ENCODE measurements around the gene DYRK1A. TPM values are rescaled to one million over a fixed set of nuclear protein-coding genes. Genes with fewer than 3 reads are reported as not detected.

Gene DYRK1A
- total RNA-seq (78.0 TPM), polyA plus RNA-seq (ENCODE audit: insufficient read depth, low read depth, low replicate concordance) (14.5 TPM)
- long read RNA-seq, donor 1, full-length matches to known transcripts = 3 of 3 reads
- long read RNA-seq, donor 1, partial matches to known transcripts = 0 of 3 reads
- long read RNA-seq, donor 1, other reads (novel, unspliced or antisense) = 0 of 3 reads
- long read RNA-seq, donor 2, full-length matches to known transcripts = 6 of 6 reads
- long read RNA-seq, donor 2, partial matches to known transcripts = 0 of 6 reads
- long read RNA-seq, donor 2, other reads (novel, unspliced or antisense) = 0 of 6 reads
- long read RNA-seq, donor 3, full-length matches to known transcripts = 4 of 4 reads
- long read RNA-seq, donor 3, partial matches to known transcripts = 0 of 4 reads
- long read RNA-seq, donor 3, other reads (novel, unspliced or antisense) = 0 of 4 reads
- long read RNA-seq, donor 4, full-length matches to known transcripts = 12 of 26 reads
- long read RNA-seq, donor 4, partial matches to known transcripts = 14 of 26 reads
- long read RNA-seq, donor 4, other reads (novel, unspliced or antisense) = 0 of 26 reads
- long read RNA-seq, donor 5, partial matches to known transcripts = 0 of 1 reads
- long read RNA-seq, donor 5, other reads (novel, unspliced or antisense) = 0 of 1 reads
- long read RNA-seq, donor 6 = 0 reads
- long read RNA-seq, donor 7, partial matches to known transcripts = 0 of 11 reads
- long read RNA-seq, donor 7, other reads (novel, unspliced or antisense) = 11 of 11 reads
- long read RNA-seq, donor 8, full-length matches to known transcripts = 4 of 4 reads
- long read RNA-seq, donor 8, partial matches to known transcripts = 0 of 4 reads
- long read RNA-seq, donor 8, other reads (novel, unspliced or antisense) = 0 of 4 reads
- long read RNA-seq, donor 9, full-length matches to known transcripts = 2 of 2 reads
- long read RNA-seq, donor 9, partial matches to known transcripts = 0 of 2 reads
- long read RNA-seq, donor 9, other reads (novel, unspliced or antisense) = 0 of 2 reads
- long read RNA-seq, donor 10, full-length matches to known transcripts = 7 of 7 reads
- long read RNA-seq, donor 10, partial matches to known transcripts = 0 of 7 reads
- long read RNA-seq, donor 10, other reads (novel, unspliced or antisense) = 0 of 7 reads

DNA sequence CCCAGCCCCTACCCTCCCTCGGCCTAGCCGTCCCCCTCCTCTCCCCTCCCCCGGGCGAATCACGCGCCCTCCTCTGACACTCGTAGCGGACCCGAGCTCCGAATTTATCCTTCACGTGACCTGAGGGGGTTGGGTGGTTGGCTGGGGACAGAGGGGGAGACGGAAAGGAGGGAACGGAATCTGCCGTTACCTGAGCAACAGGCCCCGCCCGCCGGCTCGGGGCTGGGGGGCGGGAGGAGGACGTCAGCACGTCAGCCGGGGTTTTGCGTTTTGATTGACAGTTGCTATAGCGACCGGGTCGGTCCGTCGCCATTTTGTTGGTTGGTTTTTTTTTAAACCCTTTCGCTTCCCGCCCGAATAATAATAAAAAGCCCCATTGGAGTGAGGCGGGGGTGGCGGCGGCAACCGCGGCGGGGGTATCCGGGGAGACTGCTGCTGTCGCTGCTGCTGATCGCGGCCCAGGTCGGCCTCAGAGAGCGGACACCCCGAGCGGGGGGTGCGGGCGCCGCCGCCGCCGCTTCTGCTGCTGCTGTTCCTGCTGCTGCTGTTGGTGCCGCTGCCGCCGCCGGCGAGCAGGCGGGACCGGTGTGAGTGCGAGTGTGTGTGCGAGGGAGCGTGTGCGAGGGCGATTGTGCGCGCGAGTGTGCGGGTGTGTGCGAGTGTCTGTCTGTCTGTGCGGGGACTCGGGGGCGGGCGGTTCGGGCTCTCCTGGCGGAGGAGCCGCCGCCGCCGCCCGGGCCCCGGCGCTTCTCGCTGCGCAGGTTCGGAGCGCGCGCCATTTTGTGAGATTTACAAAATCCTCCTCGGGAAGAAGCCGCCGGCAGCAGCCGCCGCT is at the start of gene DYRK1A:
TSS of gene DYRK1A (plus strand) at position 292 of the 835 bp plus-strand sequence. CDS start 53,602 bp downstream, outside the sequence.
- H3K36me3 ChIP-seq (ENCODE audit: control insufficient read depth in 2 of 3, insufficient read depth in 3 of 3, low read length in 3 of 3) = no peaks in the 10 kb centered on the region
- H3K4me3 ChIP-seq (ENCODE audit: low read length in 3 of 3) = peak within 1 kb of the TSS; percentile 71 to 94 (median 92)
- H3K4me1 ChIP-seq (ENCODE audit: control insufficient read depth in 2 of 3, insufficient read depth in 2 of 3, low read depth in 1 of 3, low read length in 3 of 3) = peaks cover 5 to 16% (median 6%) of the 10 kb centered on the region in 3 donors
- DNase-seq (peak; percentile 99 to 100 (median 100)), FAIRE-seq (peak; percentile 30)
- intact Hi-C loops (cut with DNase I) = loop anchor here (10.0 kb wide), 1 partner anchor 92 kb away; no protein-coding TSS in a partner anchor
- TF ChIP-seq, protein P1, sequence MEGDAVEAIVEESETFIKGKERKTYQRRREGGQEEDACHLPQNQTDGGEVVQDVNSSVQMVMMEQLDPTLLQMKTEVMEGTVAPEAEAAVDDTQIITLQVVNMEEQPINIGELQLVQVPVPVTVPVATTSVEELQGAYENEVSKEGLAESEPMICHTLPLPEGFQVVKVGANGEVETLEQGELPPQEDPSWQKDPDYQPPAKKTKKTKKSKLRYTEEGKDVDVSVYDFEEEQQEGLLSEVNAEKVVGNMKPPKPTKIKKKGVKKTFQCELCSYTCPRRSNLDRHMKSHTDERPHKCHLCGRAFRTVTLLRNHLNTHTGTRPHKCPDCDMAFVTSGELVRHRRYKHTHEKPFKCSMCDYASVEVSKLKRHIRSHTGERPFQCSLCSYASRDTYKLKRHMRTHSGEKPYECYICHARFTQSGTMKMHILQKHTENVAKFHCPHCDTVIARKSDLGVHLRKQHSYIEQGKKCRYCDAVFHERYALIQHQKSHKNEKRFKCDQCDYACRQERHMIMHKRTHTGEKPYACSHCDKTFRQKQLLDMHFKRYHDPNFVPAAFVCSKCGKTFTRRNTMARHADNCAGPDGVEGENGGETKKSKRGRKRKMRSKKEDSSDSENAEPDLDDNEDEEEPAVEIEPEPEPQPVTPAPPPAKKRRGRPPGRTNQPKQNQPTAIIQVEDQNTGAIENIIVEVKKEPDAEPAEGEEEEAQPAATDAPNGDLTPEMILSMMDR (IDR thresholded peaks at IDR 0.05; ENCODE audit: borderline replicate concordance, extremely low read depth, insufficient read depth) = no peak
- no peaks in the 10 kb centered on the region for H3K27me3 ChIP-seq (ENCODE audit: control insufficient read depth, insufficient read depth, low read length)
- peak within 1 kb of the TSS; percentile 99 to 100 for H3K27ac ChIP-seq (ENCODE audit: low read depth in 2 of 2, low read length in 2 of 2)
- no peaks in the 10 kb centered on the region for H3K9me3 ChIP-seq (ENCODE audit: control insufficient read depth in 2 of 3, insufficient read depth in 1 of 3, low read length in 3 of 3)
- H3K9ac ChIP-seq (ENCODE audit: low read length in 3 of 3) = peak within 1 kb of the TSS; percentile 72 to 99 (median 99)

DNA sequence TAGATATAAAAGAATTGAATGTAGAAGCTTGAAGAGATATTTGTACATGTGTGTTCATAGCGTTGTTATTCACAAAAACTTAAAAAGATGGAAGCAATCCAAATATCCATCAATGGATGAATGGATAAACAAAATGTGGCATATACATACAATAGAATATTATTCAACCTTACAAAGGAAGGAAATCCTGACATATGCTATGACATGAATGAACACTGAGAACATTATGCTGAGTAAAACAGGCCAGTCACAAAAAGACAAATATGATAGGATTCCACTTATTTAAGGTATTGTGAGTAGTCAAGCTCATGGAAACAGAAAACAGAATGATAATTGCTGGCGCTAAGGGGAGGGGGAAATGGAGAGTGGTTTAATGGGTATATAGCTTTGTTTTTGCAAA is 47.0 kb upstream of the DYRK1A start:
- Histone ChIP-seq H3K9me3 (ENCODE audit: control insufficient read depth in 2 of 3, insufficient read depth in 1 of 3, low read length in 3 of 3) (peaks cover 0 to 8% (median 0%) of the 10 kb centered on the region in 3 donors), H3K27me3 (ENCODE audit: control insufficient read depth, insufficient read depth, low read length) (no peaks in the 10 kb centered on the region), H3K36me3 (ENCODE audit: control insufficient read depth in 2 of 3, insufficient read depth in 3 of 3, low read length in 3 of 3) (no peaks in the 10 kb centered on the region), H3K4me1 (ENCODE audit: control insufficient read depth in 2 of 3, insufficient read depth in 2 of 3, low read depth in 1 of 3, low read length in 3 of 3) (no peaks in the 10 kb centered on the region), H3K9ac (ENCODE audit: low read length in 3 of 3) (no peak overlapping the region), H3K4me3 (ENCODE audit: low read length in 3 of 3) (no peak overlapping the region), H3K27ac (ENCODE audit: low read depth in 2 of 2, low read length in 2 of 2) (no peak overlapping the region)
- FAIRE-seq (no peak), DNase-seq (no peak)
- TF ChIP-seq, protein P1 (IDR thresholded peaks at IDR 0.05; ENCODE audit: borderline replicate concordance, extremely low read depth, insufficient read depth) = no peak
- intact Hi-C loops (cut with DNase I) = no loop called here

DNA sequence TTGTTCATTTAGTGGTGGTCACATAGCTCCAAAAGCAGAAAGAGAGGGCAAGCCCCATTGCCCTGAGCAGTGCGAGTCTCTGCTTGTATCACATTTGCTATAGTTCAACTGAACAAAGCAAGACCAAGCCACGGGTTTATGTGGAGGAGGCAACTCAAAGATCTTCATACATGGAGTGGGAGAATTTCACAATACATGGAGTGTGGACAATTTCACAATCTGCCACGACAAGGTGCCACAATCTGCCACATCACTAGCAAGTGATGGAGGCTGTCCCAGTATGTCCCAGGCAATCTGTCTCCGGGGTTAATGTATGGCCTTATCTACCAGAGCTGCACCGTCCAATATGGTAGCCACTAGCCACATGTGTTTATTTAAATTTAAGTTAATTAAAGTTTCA is 44.5 kb upstream of the DYRK1A start:
- no peak for DNase-seq
- TF ChIP-seq, protein P1 (IDR thresholded peaks at IDR 0.05; ENCODE audit: borderline replicate concordance, extremely low read depth, insufficient read depth) = no peak
- FAIRE-seq = no peak
- no peaks in the 10 kb centered on the region for H3K27me3 ChIP-seq (ENCODE audit: control insufficient read depth, insufficient read depth, low read length)
- intact Hi-C loops (cut with DNase I) = no loop called here
- peaks cover 0 to 5% (median 0%) of the 10 kb centered on the region in 3 donors for H3K9me3 ChIP-seq (ENCODE audit: control insufficient read depth in 2 of 3, insufficient read depth in 1 of 3, low read length in 3 of 3)
- no peak overlapping the region for H3K27ac ChIP-seq (ENCODE audit: low read depth in 2 of 2, low read length in 2 of 2)
- no peaks in the 10 kb centered on the region for H3K36me3 ChIP-seq (ENCODE audit: control insufficient read depth in 2 of 3, insufficient read depth in 3 of 3, low read length in 3 of 3)
- no peak overlapping the region for H3K4me3 ChIP-seq (ENCODE audit: low read length in 3 of 3)
- no peaks in the 10 kb centered on the region for H3K4me1 ChIP-seq (ENCODE audit: control insufficient read depth in 2 of 3, insufficient read depth in 2 of 3, low read depth in 1 of 3, low read length in 3 of 3)
- no peak overlapping the region for H3K9ac ChIP-seq (ENCODE audit: low read length in 3 of 3)

Data from kidney (tissue), 22 donors.